Renal cortex interstitium (tissue), 11 donors: ENCODE results near the gene ATP5F1A. TPM values are rescaled to one million over a fixed set of nuclear protein-coding genes. Genes with fewer than 3 reads are reported as not detected.
"Not testable (repeated sequence)": the region's sequence is repeated elsewhere in the genome, so short reads cannot be mapped to it uniquely, and the experiment has no call there.

Experiments used
- DNase-seq, 11 donors: peaks; one replicate each; pipeline ENCODE4 v3.0.0-alpha.2; 2013; ENCODE audit warnings: low read depth in 9 of 11, low spot score in 4 of 11; ENCODE audit errors: extremely low read depth in 1 of 11
- polyA plus RNA-seq, 3 donors: library from polyadenylated mRNA; unstranded; fragments of 120-200 nt; gene quantifications; one replicate each; pipeline ENCODE4 v1.2.1, GENCODE V29; 2013; ENCODE audit not compliant: insufficient read length in 3 of 3

Gene ATP5F1A
- polyA plus RNA-seq, 3 donors, result 672 to 722 (median 675) TPM

GRCh38 chr18:46096651-46097300 lies 1.3 kb downstream of the ATP5F1A start:
- no peak for DNase-seq

GRCh38 chr18:46095532-46095931 lies 2.6 kb downstream of the ATP5F1A start:
- DNase-seq, result no peak

GRCh38 chr18:46088501-46088900 lies 9.6 kb downstream of the ATP5F1A start:
- not testable (repeated sequence) for DNase-seq

- DNase-seq, result no peak
Observed at GRCh38 chr18:46084431-46084830, 13.7 kb downstream of the ATP5F1A start.

GRCh38 chr18:46080156-46080555 lies 17.9 kb downstream of the ATP5F1A start:
- DNase-seq, result no peak

DNA sequence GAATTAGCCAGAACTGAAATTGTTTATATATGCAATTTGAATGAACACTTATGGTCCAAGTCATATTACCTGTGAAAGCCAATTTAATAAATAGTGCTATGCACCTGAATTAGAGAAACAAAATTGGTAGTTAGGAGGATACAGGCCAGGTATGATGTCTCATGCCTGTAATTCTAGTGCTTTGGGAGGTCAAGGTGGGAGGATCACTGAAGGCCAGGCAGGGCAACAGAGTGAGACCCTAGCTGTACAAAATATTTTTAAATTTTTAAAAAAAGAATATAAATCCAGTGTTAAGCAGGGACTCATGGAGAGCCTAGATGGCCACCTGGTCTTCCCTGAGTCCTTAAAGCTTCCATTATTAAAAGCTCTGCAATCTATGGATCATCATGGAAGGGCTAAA lies 18.8 kb downstream of the ATP5F1A start:
- no peak for DNase-seq

GRCh38 chr18:46073474-46074331 lies 24.4 kb downstream of the ATP5F1A start:
- peak in 4 of 11 donors; percentile 48 to 80 (median 63) for DNase-seq

DNA sequence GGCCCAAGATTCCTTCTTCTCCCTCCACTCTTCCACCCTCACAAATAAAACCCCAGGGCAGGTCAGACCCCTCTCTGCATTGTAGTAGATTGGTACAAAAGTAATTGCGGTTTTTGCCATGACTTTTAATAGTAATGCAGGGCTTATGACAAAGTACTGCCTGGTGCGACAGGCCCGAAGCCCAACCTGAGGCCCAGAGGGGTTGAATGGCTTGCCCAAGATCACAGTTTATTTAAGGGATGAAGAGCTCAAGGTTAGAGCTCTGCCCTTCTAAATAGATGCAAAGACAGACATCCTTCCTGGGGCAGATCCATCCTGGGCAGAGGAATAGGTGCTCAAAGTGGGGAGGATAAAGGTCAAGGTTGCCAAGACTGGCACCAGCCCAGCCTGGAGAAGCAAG lies 25.1 kb downstream of the ATP5F1A start:
- no peak for DNase-seq

- DNase-seq, result no peak
Observed at GRCh38 chr18:46072376-46072867, 25.7 kb downstream of the ATP5F1A start.

DNA sequence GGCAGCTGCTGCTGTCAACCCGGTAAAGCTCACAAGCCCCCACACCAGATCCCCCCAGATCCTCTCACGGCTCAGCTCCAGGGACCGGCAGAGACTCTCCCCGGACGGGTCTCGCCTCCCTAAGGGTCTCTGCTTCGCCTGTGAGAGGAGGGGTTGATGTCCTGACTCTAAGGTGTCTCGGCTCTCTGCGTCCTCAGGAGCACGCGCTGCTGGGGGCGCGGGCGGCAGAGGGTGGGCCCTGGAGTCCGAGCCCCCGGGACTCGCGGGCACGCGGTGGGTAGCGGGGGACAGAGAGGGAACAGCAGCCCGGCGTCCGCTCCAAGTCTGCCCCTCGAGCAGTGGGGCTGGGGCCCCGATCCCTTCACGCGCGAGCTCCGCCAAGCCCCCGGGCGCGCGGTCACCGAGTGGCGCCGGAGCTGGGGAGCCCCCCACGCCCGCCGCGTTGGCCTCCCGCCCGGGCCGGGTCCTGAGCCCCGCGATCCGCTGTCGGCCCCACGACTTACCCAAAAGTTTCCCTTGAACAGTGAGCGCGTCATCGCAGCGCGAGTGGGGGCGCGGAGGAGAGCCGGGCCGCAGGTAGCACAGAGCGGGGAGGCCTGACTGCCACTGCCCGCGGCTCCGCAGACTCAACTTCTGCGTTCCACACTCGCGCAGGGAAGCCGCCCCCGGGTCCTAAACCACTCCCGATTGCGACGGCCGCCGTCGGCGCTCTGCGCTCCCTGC lies 26.3 kb downstream of the ATP5F1A start, which contains the start of gene PSTPIP2:
Gene PSTPIP2 (minus strand): TSS at position 608 of the 723 bp plus-strand sequence. CDS start 72 bp downstream, at position 536.
- peak in 6 of 11 donors; percentile 47 to 64 (median 55) for DNase-seq

GRCh38 chr18:46070815-46071652 lies 27.1 kb downstream of the ATP5F1A start:
- no peak for DNase-seq

GRCh38 chr18:46070232-46070631 lies 27.9 kb downstream of the ATP5F1A start:
- no peak for DNase-seq

DNA sequence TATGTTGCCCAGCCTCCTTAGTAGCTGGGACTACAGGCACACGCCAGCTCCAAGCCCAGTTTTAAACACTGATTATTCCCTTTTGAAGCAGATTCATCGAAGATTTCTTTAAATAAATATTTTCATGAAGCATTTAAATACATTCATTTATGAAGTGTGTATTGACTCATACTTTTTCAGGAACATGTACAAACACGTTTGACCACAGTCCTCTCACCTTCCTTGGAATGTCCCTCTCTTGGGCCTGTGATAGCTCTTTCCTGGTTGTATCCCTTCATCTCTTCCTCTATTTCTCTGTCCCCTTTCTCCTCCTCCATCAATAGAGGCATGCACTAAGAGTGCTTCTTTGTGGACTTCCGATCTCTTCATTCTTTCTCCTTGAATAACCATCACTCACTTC lies 28.6 kb downstream of the ATP5F1A start:
- DNase-seq, result no peak

DNA sequence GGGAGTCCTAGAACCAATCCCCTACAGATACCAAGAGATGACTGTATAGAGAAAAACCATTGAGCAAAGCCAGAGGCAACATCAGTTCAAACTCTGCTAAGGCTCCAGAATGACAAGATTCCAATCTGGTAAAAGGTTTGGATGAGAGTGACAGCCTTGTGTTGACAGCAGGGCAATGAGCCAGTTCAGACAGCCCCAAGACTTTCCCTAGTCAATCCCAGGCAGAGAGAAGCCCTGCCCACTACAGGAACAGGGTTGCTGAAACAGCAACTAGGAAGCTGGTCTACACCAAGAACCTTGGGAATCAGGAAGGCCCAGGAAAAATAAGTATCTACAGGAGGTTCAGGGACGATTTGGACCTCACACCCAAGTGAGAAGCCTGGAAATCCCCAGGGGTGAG lies 29.3 kb downstream of the ATP5F1A start:
- DNase-seq, result no peak

DNA sequence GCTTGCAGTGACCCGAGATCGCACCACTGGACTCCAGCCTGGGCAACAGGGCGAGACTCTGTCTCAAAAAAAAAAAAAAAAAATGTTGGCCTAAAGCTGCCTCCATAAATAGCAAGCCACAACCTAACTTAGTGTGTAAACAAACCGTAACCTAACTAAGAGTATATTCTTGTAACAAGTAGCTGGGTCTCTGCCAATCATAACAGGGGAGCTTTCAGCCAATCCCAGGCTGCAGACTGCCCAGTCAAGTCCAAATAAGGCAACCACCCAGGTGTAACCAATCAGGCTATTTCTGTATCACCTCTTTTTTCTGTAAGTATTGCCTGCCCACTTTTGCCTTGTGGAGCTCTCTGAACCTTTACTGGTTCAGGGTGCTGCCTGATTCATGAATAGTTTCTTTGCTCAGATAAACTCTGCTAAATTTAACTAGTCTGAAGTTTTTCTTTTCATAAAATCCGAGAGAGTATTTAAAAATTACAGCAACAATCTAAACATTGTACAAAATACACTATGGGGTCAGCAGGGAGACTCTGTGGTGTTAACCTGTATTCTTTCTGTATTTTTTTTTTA lies 30.6 kb downstream of the ATP5F1A start:
- no peak for DNase-seq

DNA sequence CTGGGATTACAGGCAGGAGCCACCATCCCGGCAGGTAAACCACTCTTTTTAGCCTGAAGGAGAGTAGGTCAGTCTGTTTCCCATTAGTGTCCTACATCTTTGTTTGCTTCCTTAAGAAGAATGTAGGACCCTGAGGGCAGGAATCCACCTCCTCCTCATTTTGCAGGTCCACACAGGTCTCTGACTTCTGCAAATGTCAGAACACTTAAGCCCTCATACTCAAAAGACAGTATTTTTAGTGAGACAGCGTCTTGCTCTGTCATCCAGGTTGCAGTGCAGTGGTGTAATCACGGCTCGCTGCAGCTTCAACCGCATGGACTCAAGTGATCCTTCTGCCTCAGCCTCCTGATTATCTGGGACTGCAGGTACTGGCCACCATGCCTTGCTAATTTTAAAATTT lies 35.3 kb downstream of the ATP5F1A start:
- no peak for DNase-seq

GRCh38 chr18:46061796-46062195 lies 36.3 kb downstream of the ATP5F1A start:
- no peak for DNase-seq

GRCh38 chr18:46061387-46061786 lies 36.7 kb downstream of the ATP5F1A start:
- no peak for DNase-seq
